KBM-7 (cell line): ENCODE results near the gene ZDHHC20.

Source experiments
- DNase-seq: peaks from one replicate; pipeline ENCODE4 v3.0.0-alpha.2; 2015
- in situ Hi-C: fragments of 300-500 bp; cut with MboI; formaldehyde crosslinking; loops from 2 replicates; pipeline ENCODE4 v1.14.3; 2020; ENCODE audit warnings: low sequenced_read_pairs, low pct_unique_long_range_greater_than_20kb, mixed read lengths

Gene ZDHHC20

GRCh38 chr13:21458813-21459701, at the start of gene ZDHHC20:
TSS of gene ZDHHC20 (minus strand) at chr13:21459303. CDS start at chr13:21459171, 132 bp downstream.
- in situ Hi-C loops = no loop called here
- peak; percentile 65 for DNase-seq

GRCh38 chr13:21504379-21504778, 45.3 kb upstream of the ZDHHC20 start:
- in situ Hi-C loops = no loop called here
- no peak for DNase-seq

- in situ Hi-C loops = no loop called here
- no peak for DNase-seq
Measured at GRCh38 chr13:21501686-21502085, 42.6 kb upstream of the ZDHHC20 start.

GRCh38 chr13:21486322-21486721, 27.2 kb upstream of the ZDHHC20 start:
- in situ Hi-C loops = loop anchor here (25.0 kb wide), 1 partner anchor 199 kb away; no protein-coding TSS in a partner anchor
- DNase-seq = no peak

GRCh38 chr13:21483748-21484147, 24.6 kb upstream of the ZDHHC20 start:
- in situ Hi-C loops = loop anchor here (25.0 kb wide), 1 partner anchor 196 kb away; no protein-coding TSS in a partner anchor
- no peak for DNase-seq

GRCh38 chr13:21481359-21481758, 22.3 kb upstream of the ZDHHC20 start:
- in situ Hi-C loops = loop anchor here (25.0 kb wide), 1 partner anchor 194 kb away; no protein-coding TSS in a partner anchor
- no peak for DNase-seq

GRCh38 chr13:21478881-21479808, 20.0 kb upstream of the ZDHHC20 start:
- DNase-seq = peak; percentile 86
- in situ Hi-C loops = loop anchor here (25.0 kb wide), 1 partner anchor 192 kb away; no protein-coding TSS in a partner anchor

GRCh38 chr13:21476893-21477472, 17.9 kb upstream of the ZDHHC20 start:
- in situ Hi-C loops = loop anchor here (25.0 kb wide), 1 partner anchor 190 kb away; no protein-coding TSS in a partner anchor
- DNase-seq = peak; percentile 91

GRCh38 chr13:21475115-21475514, 16.0 kb upstream of the ZDHHC20 start:
- no peak for DNase-seq
- in situ Hi-C loops = loop anchor here (25.0 kb wide), 1 partner anchor 188 kb away; no protein-coding TSS in a partner anchor

- in situ Hi-C loops = no loop called here
- DNase-seq = no peak
Measured at GRCh38 chr13:21470785-21471184, 11.7 kb upstream of the ZDHHC20 start.

GRCh38 chr13:21466527-21466926, 7.4 kb upstream of the ZDHHC20 start:
- in situ Hi-C loops = no loop called here
- no peak for DNase-seq

GRCh38 chr13:21465710-21466160, 6.6 kb upstream of the ZDHHC20 start:
- DNase-seq = no peak
- in situ Hi-C loops = no loop called here

- DNase-seq = no peak
- in situ Hi-C loops = no loop called here
Measured at GRCh38 chr13:21463424-21463823, 4.3 kb upstream of the ZDHHC20 start.

GRCh38 chr13:21461131-21461530, 2.0 kb upstream of the ZDHHC20 start:
- DNase-seq = no peak
- in situ Hi-C loops = no loop called here

GRCh38 chr13:21458451-21458812, 671 bp downstream of the ZDHHC20 start:
- in situ Hi-C loops = no loop called here
- DNase-seq = peak; percentile 48

- in situ Hi-C loops = no loop called here
- DNase-seq = no peak
Measured at GRCh38 chr13:21453387-21454081, 5.6 kb downstream of the ZDHHC20 start.

GRCh38 chr13:21450936-21451335, 8.2 kb downstream of the ZDHHC20 start:
- DNase-seq = no peak
- in situ Hi-C loops = no loop called here

GRCh38 chr13:21446656-21447055, 12.4 kb downstream of the ZDHHC20 start:
- no peak for DNase-seq
- in situ Hi-C loops = no loop called here

- in situ Hi-C loops = no loop called here
- DNase-seq = no peak
Measured at GRCh38 chr13:21445759-21446158, 13.3 kb downstream of the ZDHHC20 start.
